HepG2 (cell line): ENCODE results near the gene TFDP2. TPM values are rescaled to one million over a fixed set of nuclear protein-coding genes. Genes with fewer than 3 reads are reported as not detected.

Experiments
- CCDC6 ChIP-seq: sonication (generic); formaldehyde crosslinking; IDR thresholded peaks from 2 replicates; pipeline ENCODE4 v1.8.1; 2022; ENCODE audit warnings: mild to moderate bottlenecking, missing genetic modification reagents, moderate library complexity
- HIVEP1 ChIP-seq: sonication (generic); formaldehyde crosslinking; IDR thresholded peaks from 2 replicates; pipeline ENCODE4 v1.4.0; 2020; ENCODE audit warnings: mild to moderate bottlenecking, missing genetic modification reagents
- HOXA7 ChIP-seq: sonication (generic); formaldehyde crosslinking; IDR thresholded peaks from 2 replicates; pipeline ENCODE4 v1.8.1; 2022; ENCODE audit warnings: mild to moderate bottlenecking, missing genetic modification reagents, moderate library complexity
- IRX3 ChIP-seq: sonication (generic); formaldehyde crosslinking; IDR thresholded peaks from 2 replicates; pipeline ENCODE4 v1.8.1; 2023; ENCODE audit warnings: mild to moderate bottlenecking, low read depth, missing genetic modification reagents, borderline replicate concordance
- ISX ChIP-seq: sonication (generic); formaldehyde crosslinking; conservative IDR thresholded peaks from 2 replicates; pipeline ENCODE4 v1.5.0; 2020; ENCODE audit warnings: missing genetic modification reagents
- MAFG ChIP-seq: sonication (generic); formaldehyde crosslinking; IDR thresholded peaks from 2 replicates; pipeline ENCODE4 v1.5.1; 2020; ENCODE audit warnings: mild to moderate bottlenecking, missing genetic modification reagents
- MEF2D ChIP-seq: sonication (generic); formaldehyde crosslinking; IDR thresholded peaks from 2 replicates; pipeline ENCODE4 v1.5.1; 2020; ENCODE audit warnings: mild to moderate bottlenecking, missing genetic modification reagents
- MIXL1 ChIP-seq: IDR thresholded peaks from 2 replicates; pipeline ENCODE4 v1.6.1; 2016
- RARG ChIP-seq: sonication (generic); formaldehyde crosslinking; IDR thresholded peaks from 2 replicates; pipeline ENCODE4 v1.4.0; 2020; ENCODE audit warnings: low read depth, mild to moderate bottlenecking, missing genetic modification reagents
- RBM22 ChIP-seq: fragments of 200-400 bp; formaldehyde crosslinking; optimal IDR thresholded peaks from 2 replicates; pipeline ENCODE3; 2017; ENCODE audit warnings: mild to moderate bottlenecking, low read length, moderate library complexity
- SCMH1 ChIP-seq: sonication (generic); formaldehyde crosslinking; IDR thresholded peaks from 2 replicates; pipeline ENCODE4 v1.9.0; 2021; ENCODE audit warnings: missing genetic modification reagents, mild to moderate bottlenecking, borderline replicate concordance
- WIZ ChIP-seq: sonication (generic); formaldehyde crosslinking; IDR thresholded peaks from 2 replicates; pipeline ENCODE4 v1.5.1; 2020; ENCODE audit warnings: mild to moderate bottlenecking, missing genetic modification reagents
- XRCC5 ChIP-seq: fragments of 200-400 bp; formaldehyde crosslinking; optimal IDR thresholded peaks from 2 replicates; pipeline ENCODE3; 2017; ENCODE audit warnings: mild to moderate bottlenecking, low read length
- ZBTB20 ChIP-seq: sonication (generic); formaldehyde crosslinking; IDR thresholded peaks from 2 replicates; pipeline ENCODE4 v1.8.1; 2023; ENCODE audit warnings: missing genetic modification reagents, low read depth, mild to moderate bottlenecking, borderline replicate concordance
- ZC3H4 ChIP-seq: sonication (generic); formaldehyde crosslinking; IDR thresholded peaks from 2 replicates; pipeline ENCODE4 v1.4.0; 2020; ENCODE audit warnings: missing genetic modification reagents, borderline replicate concordance
- ZFP62 ChIP-seq: sonication (generic); formaldehyde crosslinking; IDR thresholded peaks from 2 replicates; pipeline ENCODE4 v1.4.0; 2020; ENCODE audit warnings: missing genetic modification reagents
- ZNF253 ChIP-seq: sonication (generic); formaldehyde crosslinking; IDR thresholded peaks from 2 replicates; pipeline ENCODE4 v1.8.0; 2022; ENCODE audit warnings: mild to moderate bottlenecking, missing genetic modification reagents, borderline replicate concordance
- ZNF335 ChIP-seq: sonication (generic); formaldehyde crosslinking; IDR thresholded peaks from 2 replicates; pipeline ENCODE4 v1.4.0; 2020; ENCODE audit warnings: missing genetic modification reagents
- ZNF430 ChIP-seq: sonication (generic); formaldehyde crosslinking; IDR thresholded peaks from 2 replicates; pipeline ENCODE4 v1.9.0; 2021; ENCODE audit warnings: mild to moderate bottlenecking, missing genetic modification reagents
- ZNF441 ChIP-seq: sonication (generic); formaldehyde crosslinking; IDR thresholded peaks from 2 replicates; pipeline ENCODE4 v1.7.0; 2021; ENCODE audit warnings: missing genetic modification reagents, borderline replicate concordance
- ZNF720 ChIP-seq: sonication (generic); formaldehyde crosslinking; IDR thresholded peaks from 2 replicates; pipeline ENCODE4 v1.4.0; 2020; ENCODE audit warnings: missing genetic modification reagents
- polyA plus RNA-seq, 8 experiments: library from polyadenylated mRNA; depleted of rRNA in 3 of 8; stranded (reverse) in 7 of 8; unstranded in 1 of 8; fragments of >200 nt; fragmentation: Illumina TruSeq in 4 of 8; extraction: Trizol in 4 of 8; gene quantifications; 2 replicates each; pipeline versions ENCODE4 v1.2.1 to v1.2.3, GENCODE V29; 2011 to 2016; ENCODE audit warnings: low read depth in 4 of 8, missing spikeins in 1 of 8, mixed read lengths in 1 of 8; ENCODE audit not compliant: insufficient read depth in 1 of 8
- total RNA-seq, 5 experiments: library from RNA; depleted of rRNA; stranded (reverse); fragments of >200 nt; fragmentation: Illumina TruSeq; extraction: Trizol; gene quantifications; 2 replicates each; pipeline ENCODE4 v1.2.3, GENCODE V29; 2016; ENCODE audit warnings: low read depth in 1 of 5
- TF ChIP-seq, protein P1 (sequence below): sonication (generic); formaldehyde crosslinking; IDR thresholded peaks from 2 replicates; pipeline ENCODE4 v1.4.0; 2020; ENCODE audit warnings: missing genetic modification reagents
- TF ChIP-seq, protein P2 (sequence below): sonication (generic); formaldehyde crosslinking; IDR thresholded peaks from 2 replicates; pipeline ENCODE4 v1.4.0; 2020; ENCODE audit warnings: missing genetic modification reagents
- TF ChIP-seq, protein P3 (sequence below): IDR thresholded peaks from 2 replicates; pipeline ENCODE4 v1.6.1; 2018; ENCODE audit warnings: missing genetic modification reagents, mild to moderate bottlenecking, missing compliant biosample characterization
- TF ChIP-seq, protein P4 (sequence below): sonication (generic); formaldehyde crosslinking; IDR thresholded peaks from 2 replicates; pipeline ENCODE4 v1.9.0; 2021; ENCODE audit warnings: missing genetic modification reagents, borderline replicate concordance

The TFDP2 gene
- total and polyA plus RNA-seq, 2 of the 13 experiments (the other 11 are each of a cell fraction or from before 2014, with no cell fraction given) = 17.9 to 37.4 TPM

DNA sequence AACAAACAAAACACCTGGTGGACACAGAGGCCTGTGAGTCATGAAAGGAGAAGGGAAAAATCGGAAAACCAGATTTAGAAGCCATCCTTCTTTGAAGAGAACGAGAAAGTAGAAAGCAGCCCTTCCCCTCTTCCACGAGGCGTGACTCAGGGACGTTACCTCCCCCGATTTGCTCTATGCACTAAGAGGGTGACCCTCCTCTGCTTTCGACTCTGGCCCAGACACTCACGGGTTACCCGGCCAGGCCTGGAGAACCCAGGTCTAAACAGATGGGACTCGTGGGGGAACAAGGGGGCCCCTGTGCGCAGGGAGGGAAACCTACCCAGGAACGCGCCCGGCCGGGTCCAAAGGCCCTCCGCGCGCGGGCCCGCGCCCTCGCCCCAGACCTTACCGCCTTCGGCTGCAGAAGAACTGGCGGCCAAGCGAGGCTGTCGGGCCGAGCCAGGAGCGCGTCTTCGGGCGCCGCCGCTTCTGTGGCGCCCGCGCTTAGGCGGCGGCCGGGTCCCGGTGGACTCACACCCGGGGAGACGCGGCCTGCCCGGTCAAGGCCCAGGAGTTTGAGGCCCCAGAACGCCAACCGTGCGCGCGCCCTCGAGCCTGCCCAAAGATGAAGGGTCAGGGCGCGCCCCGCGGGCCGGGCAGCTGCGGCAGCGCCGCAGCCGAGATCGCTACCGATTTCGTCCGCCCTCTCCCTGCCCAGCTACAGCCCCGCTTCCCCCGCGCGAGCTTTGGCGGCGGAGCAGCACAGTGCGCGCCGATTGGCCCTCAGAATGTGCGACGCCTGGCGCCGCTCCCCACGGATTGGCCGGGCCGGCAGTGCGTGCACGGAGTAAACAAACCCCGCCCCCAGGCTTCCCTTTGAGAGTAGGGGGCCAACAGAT, at the start of gene TFDP2 (continued):
- TF ChIP-seq RBM22 (no peak), XRCC5 (peak; percentile 29), HIVEP1 (CRISPR knock-in tag) (no peak), HOXA7 (CRISPR knock-in tag) (no peak), CCDC6 (0 out of 2 replicates have a peak, but pooled peaks have one; percentile 51), ZC3H4 (CRISPR knock-in tag) (no peak), MIXL1 (CRISPR knock-in tag) (no peak), ZNF430 (CRISPR knock-in tag) (no peak; the same call in 1 of the 2 replicates), MEF2D (CRISPR knock-in tag) (no peak), SCMH1 (no peak), ZNF441 (CRISPR knock-in tag) (0 out of 2 replicates have a peak, but pooled peaks have one; percentile 62), IRX3 (CRISPR knock-in tag) (0 out of 2 replicates have a peak, but pooled peaks have one; percentile 59), ISX (no peak), ZNF720 (CRISPR knock-in tag) (no peak), ZNF253 (CRISPR knock-in tag) (0 out of 2 replicates have a peak, but pooled peaks have one; percentile 21), ZNF335 (CRISPR knock-in tag) (no peak), WIZ (CRISPR knock-in tag) (no peak), MAFG (CRISPR knock-in tag) (no peak), ZFP62 (CRISPR knock-in tag) (no peak), RARG (CRISPR knock-in tag) (no peak), ZBTB20 (CRISPR knock-in tag) (no peak)
- TF ChIP-seq, protein P1, sequence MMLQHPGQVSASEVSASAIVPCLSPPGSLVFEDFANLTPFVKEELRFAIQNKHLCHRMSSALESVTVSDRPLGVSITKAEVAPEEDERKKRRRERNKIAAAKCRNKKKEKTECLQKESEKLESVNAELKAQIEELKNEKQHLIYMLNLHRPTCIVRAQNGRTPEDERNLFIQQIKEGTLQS = peak; percentile 47; the same call in 1 of the 2 replicates
- TF ChIP-seq, protein P2, sequence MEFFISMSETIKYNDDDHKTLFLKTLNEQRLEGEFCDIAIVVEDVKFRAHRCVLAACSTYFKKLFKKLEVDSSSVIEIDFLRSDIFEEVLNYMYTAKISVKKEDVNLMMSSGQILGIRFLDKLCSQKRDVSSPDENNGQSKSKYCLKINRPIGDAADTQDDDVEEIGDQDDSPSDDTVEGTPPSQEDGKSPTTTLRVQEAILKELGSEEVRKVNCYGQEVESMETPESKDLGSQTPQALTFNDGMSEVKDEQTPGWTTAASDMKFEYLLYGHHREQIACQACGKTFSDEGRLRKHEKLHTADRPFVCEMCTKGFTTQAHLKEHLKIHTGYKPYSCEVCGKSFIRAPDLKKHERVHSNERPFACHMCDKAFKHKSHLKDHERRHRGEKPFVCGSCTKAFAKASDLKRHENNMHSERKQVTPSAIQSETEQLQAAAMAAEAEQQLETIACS = peak; percentile 94
- TF ChIP-seq, protein P3, sequence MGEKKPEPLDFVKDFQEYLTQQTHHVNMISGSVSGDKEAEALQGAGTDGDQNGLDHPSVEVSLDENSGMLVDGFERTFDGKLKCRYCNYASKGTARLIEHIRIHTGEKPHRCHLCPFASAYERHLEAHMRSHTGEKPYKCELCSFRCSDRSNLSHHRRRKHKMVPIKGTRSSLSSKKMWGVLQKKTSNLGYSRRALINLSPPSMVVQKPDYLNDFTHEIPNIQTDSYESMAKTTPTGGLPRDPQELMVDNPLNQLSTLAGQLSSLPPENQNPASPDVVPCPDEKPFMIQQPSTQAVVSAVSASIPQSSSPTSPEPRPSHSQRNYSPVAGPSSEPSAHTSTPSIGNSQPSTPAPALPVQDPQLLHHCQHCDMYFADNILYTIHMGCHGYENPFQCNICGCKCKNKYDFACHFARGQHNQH (CRISPR knock-in tag) = no peak
- TF ChIP-seq, protein P4, sequence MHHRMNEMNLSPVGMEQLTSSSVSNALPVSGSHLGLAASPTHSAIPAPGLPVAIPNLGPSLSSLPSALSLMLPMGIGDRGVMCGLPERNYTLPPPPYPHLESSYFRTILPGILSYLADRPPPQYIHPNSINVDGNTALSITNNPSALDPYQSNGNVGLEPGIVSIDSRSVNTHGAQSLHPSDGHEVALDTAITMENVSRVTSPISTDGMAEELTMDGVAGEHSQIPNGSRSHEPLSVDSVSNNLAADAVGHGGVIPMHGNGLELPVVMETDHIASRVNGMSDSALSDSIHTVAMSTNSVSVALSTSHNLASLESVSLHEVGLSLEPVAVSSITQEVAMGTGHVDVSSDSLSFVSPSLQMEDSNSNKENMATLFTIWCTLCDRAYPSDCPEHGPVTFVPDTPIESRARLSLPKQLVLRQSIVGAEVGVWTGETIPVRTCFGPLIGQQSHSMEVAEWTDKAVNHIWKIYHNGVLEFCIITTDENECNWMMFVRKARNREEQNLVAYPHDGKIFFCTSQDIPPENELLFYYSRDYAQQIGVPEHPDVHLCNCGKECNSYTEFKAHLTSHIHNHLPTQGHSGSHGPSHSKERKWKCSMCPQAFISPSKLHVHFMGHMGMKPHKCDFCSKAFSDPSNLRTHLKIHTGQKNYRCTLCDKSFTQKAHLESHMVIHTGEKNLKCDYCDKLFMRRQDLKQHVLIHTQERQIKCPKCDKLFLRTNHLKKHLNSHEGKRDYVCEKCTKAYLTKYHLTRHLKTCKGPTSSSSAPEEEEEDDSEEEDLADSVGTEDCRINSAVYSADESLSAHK (CRISPR knock-in tag) = no peak
